NOMO-1 (cell line): ENCODE measurements around the gene APLP2.

Source experiments
- DNase-seq, 2 experiments: peaks; one replicate each; lab custom pipeline; 2025; ENCODE audit not compliant: unreplicated experiment in 2 of 2; lab: John Stamatoyannopoulos, UW

Gene APLP2

DNA sequence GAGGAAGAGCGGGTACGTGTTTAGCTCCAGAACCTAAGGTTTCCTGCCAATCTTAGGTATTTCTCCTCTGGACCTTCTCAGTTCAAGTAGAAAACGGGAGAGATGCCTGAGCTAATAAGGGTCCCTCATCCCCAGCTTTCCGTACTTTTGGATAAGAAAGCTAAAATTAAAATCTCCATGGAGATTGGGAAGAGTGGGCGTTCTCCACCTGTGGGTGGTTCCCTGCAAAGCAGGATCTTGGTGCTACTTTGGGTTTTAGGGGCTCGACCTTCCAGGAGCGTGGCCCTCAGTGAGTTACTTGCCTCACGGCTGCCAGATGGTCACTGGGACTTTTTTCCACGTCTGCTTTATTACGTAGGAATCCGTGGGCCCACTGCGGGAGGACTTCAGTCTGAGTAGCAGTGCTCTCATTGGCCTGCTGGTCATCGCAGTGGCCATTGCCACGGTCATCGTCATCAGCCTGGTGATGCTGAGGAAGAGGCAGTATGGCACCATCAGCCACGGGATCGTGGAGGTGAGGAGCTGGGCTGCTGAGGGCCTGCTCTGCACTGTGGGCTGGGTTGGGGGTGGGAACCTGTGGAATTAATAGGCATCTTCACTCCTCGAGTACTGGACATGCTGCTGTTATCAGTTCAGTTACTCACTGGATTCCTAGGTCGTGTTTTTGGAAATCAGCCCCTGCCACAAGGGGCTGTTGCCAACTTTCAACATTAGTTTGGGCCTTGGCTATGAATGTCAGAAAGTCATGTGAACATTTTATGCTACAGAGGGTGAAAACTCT, 72.1 kb downstream of the APLP2 start:
- DNase-seq, result no peak

- no peak for DNase-seq
These were observed 74.4 kb downstream of the APLP2 start for GRCh38 chr11:130144141-130144540.

DNA sequence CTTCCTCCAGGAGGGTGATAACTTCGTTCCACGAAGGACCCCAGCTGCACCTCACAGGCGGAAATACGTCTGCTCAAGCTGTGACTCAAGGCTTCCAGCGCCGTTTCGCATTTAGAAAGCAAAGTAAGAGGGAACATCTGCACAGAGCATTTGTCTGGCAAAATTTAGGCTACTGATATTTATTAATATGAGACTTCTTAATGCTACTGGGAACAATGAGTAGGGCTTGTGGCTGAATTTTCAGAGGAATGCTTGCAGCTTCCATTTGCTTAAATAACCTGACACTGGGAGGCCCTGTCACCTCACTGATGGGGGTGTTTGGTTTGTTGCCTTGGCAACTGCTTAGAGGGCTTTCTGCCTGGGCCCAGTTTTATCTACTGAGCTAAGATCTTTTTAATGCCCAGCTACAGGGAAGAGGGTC, 75.2 kb downstream of the APLP2 start:
- no peak for DNase-seq

DNA sequence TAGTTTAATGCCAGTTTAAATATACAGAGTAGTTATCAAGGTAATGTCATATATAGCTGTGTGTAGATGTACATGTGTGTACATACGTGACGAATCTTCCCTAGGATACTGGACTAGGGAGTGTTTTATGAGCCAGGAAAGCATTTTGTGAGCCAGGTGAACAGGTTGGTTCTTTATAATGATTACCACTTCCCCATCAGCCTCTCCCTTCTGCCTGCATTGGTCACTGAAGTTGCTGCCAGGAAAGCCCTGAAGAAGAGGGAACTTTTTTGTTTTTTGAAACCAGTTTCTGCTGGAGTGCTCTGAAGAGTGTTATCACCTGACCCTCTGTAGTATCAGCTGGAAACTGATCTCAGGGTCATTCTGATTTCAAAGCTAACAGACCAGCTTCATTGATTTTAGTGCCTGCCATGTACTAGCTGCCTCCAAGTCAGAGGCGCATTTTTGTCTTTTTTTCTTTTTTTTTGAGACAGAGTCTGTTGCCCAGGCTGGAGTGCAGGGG, 75.7 kb downstream of the APLP2 start:
- no peak for DNase-seq

DNA sequence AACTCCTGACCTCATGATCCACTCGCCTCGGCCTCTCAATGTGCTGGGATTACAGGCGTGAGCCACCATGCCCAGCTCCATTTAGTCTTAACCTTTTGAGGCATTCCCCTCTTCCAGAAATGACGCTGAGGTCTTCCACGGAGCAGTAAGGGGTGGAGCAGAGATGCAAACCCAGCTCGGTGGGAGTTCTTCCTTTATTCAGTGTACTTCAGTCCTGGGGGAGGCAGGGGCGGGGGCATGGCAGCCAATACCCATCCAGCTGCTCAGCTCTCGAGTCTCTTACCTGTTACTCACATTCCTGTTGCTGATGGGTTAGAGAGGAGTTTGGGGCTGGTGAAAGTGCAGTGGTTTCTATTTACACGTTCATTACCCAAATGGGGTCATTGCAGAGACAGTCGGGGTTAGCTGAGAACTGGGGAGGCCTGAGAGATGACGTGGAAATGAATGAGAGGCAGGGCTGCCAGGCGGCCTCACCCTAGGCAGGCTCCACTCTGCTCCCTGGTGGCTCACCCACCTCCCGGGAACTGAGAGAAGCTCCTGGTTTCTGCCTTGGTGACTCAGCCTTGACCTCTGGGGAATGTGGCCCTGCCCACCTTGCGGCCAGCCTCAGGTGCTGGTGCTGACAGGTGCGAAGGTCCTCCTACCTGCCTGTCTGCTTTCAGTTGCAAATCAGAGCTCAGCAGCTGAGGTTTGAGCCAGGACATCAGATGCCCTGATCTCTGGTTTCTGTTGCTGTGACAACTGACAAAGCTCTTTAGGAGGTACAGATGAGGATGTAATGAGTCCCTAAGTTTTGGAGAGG, 76.5 kb downstream of the APLP2 start:
- DNase-seq, result no peak

- DNase-seq, result peak; percentile 89 to 97
These were observed 77.1 kb downstream of the APLP2 start for GRCh38 chr11:130146796-130147195.

DNA sequence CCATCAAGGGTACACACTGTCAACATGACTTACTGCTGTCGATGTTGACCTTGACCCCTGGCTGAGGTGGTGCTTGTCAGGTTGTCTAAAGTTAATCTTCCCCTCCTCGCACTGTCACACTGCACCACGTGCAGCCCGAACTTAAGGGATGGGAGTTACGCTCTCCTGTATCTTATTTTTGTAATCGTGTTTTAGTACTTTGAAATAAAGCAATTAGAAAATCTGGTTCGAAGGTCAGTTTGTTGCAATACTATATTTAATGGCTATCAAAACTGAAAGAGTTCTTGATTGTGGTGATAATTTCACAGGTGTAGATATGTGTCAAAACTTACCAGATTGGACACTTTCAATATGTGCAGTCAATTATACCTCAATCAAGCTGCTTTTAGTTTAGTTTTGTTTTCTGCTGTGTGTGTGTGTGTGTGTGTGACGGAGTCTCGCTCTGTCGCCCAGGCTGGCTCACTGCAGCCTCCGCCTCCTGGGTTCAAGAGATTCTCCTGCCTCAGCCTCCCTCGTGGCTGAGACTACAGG, 79.2 kb downstream of the APLP2 start:
- DNase-seq, result no peak

DNA sequence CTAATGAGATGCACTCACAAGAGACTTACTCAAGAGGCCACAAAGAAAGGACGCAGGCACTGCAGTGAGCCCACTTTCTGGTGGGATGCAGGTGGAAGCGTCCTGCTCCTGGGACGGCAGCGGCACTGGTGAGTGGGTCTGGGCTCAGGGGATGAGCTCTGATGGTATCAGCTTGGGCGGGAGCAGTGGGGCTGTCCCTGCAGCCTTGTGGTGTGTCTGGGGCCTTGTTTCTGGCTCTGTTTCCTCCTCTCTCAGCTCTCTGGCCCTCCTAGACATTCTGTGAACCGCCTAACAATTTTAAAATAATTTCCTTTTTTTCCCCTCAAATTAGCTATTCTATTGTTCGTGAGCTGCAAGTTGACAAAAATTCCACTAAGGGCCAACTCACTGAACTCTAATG, 81.1 kb downstream of the APLP2 start:
- DNase-seq, result no peak

GRCh38 chr11:130151196-130151595, 81.5 kb downstream of the APLP2 start:
- DNase-seq, result no peak

DNA sequence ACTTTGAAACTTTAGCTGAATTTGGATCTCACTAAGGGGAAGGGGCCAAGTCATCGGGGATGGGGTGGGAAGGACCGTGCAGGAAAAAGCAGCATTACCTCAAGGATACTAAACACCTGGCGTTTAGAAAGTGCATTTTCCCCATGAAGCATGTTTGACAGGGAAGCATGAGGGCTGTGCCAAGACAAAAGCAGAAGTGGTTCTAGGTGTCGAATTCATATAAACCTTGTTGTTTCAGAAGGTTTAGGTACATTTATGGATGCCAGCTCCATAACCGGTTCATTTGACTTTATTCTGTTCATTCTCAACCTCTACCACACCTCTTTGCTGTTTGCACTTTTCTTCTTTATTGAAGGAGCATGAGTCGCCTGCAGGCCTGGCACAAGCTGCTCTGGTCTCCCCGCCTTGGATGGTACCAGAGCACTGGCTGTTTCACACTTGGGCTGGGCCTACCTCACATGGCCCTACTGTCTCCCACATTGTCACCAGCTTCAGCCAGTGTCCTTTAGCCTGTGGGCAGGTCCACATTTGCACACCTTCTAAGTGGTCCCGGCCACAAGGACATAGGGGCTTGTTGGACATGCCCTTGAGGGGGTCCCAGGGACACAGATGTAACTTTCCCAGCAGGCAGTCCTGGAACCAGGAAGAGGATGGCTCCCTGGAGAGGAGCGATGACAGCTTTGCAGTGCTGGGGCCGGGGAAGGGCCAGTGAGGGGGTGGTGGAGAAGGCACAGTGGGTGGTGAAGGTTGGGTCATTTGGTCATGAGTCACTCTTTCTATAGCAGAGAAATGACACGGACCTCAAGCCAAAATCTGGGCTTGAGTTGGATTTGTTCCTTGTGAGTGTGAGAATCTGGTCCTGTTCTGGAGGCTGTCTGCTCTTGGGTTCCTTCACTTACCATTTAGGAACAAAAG, 86.7 kb downstream of the APLP2 start:
- DNase-seq, result peak in 1 of 2 experiments; percentile 22

DNA sequence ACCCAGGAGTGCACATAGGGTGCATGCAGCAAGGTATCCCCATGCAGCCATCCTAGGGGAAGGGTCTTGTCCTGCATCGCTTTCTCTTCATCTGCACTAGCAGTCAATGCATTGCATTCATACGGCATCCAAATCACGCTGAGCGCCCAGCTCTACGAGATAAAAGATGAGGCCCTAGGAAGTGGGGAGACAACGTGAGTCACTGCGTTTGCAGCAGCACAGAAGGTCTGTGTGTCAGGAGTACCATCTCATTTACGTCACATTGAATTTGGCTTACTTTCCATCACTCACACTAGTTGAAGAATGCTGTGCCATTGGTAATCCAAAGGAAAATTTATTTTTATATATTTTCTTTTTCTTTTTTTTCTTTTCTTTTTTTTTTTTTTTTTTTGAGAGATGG, 87.4 kb downstream of the APLP2 start:
- DNase-seq, result no peak

GRCh38 chr11:130157840-130158239, 88.1 kb downstream of the APLP2 start:
- DNase-seq, result no peak

DNA sequence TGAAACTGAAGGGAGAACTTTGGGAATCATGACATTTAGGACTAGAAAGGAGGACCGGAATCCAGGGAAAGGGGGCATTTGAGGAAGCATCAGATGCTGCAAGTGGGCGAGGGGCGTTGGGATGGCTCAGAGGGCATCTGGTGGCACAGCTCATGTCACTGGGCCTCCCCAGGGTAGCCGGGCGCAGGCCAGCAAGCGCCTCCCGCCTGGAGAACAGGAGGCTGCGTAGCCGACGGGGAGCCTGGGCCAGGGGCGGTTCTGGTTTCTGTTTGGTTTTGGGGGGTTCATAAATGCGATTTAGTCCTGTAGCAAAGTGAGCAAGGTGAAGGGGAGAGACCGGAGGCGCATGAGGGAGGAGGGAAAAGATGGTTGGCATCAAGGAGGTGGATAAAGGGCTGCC, 89.4 kb downstream of the APLP2 start:
- DNase-seq, result no peak

GRCh38 chr11:130159657-130160497, 90.2 kb downstream of the APLP2 start, which contains the start of gene ST14:
TSS of gene ST14 (plus strand) at chr11:130159782. CDS start at chr11:130159980, 198 bp downstream.
- peak; percentile 29 to 65 for DNase-seq

GRCh38 chr11:130160498-130161155, 90.9 kb downstream of the APLP2 start:
- peak; percentile 46 to 67 for DNase-seq

- DNase-seq, result no peak
These were observed 91.9 kb downstream of the APLP2 start for GRCh38 chr11:130161441-130162145.

DNA sequence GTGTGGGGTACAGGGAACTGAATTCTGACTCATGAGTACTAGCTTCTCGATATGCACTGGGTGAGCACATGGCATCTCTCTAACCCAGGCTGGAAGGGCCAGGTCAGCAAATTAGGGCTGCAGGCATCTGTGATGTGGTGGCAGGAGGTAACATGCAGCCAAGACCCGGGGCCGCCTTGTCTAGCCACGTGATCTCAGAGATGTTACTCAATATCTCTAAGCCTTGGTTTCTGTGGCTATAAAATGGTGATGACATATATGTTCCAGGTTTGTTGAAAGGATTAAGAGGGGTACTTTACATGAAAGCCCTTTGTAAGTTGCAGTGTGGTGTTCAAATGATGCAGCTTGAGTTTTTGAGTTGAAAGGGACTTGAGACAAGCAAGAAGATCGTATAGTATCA, 93.0 kb downstream of the APLP2 start:
- DNase-seq, result peak; percentile 48 to 86
